GM19395 (cell line): Measurements from ENCODE around the gene EFCAB6.

Experiments used
- ATAC-seq: cut with Tn5 transposase; IDR thresholded peaks from one replicate; pipeline ENCODE4 v1.9.1; 2021; ENCODE audit warnings: mild to moderate bottlenecking, moderate library complexity; ENCODE audit not compliant: unreplicated experiment

The EFCAB6 gene

GRCh38 chr22:43749473-43749872, 62.6 kb downstream of the EFCAB6 start:
- ATAC-seq = no peak

- no peak for ATAC-seq
Measured at GRCh38 chr22:43747877-43748276, 64.2 kb downstream of the EFCAB6 start.

DNA sequence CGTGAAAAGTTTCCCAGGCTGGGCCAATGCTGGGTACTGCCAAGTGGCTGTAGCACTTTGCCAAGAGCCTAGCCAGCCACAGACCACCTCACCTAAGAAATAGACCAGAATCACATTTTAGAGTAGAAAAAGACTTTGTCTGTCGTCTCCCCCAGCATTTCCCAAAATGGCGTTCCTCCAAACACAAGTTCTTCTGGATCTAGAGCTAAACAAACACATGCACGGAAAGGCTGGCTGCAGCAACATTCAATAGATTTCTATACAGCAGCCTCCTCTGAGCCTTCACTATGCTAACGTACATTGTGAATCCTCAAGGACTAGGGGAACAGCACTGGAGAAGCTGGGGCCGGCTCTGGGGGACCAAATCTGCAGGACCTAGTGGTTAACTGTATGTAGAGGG, 65.0 kb downstream of the EFCAB6 start:
- ATAC-seq = no peak

- no peak for ATAC-seq
Measured at GRCh38 chr22:43745783-43746356, 66.2 kb downstream of the EFCAB6 start.

DNA sequence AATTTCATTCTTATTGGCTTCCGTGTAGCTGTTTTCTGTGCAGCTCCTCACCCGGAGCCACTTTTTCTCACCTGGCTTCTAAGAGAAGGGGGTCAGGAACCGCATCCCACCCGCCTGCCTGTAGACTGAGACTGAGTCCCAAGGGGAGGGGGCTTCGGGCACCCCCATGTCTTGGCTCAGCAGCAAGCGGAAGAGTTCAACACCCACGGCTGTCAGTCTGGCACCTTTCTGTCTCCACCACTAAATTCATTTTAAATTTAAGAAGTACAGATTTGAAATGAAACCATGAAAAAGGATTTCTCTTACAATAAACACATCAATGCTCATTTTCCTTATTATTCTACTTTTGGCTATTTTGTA, 66.7 kb downstream of the EFCAB6 start:
- ATAC-seq = no peak

- no peak for ATAC-seq
Measured at GRCh38 chr22:43744700-43745410, 67.2 kb downstream of the EFCAB6 start.

- ATAC-seq = no peak
Measured at GRCh38 chr22:43743929-43744643, 68.0 kb downstream of the EFCAB6 start.

DNA sequence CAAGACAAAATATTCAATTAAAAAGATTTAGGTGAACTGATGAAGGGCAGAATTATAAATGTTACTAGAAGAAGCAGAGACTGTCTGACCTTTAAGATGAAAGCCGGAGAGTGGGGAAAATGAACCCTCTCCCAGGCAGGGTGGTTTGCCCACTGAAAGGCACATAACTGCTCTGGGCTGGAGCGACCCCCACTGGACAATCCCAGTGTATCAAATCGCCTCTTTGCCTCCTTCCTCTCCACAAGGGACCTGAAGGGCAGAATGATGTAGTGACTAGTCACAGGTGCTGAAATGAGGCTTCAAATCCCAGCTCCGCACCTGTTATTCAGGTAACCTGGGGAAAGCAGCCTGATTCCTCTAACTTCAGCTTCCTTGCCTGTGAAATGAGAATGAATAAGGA, 69.0 kb downstream of the EFCAB6 start:
- ATAC-seq = no peak

DNA sequence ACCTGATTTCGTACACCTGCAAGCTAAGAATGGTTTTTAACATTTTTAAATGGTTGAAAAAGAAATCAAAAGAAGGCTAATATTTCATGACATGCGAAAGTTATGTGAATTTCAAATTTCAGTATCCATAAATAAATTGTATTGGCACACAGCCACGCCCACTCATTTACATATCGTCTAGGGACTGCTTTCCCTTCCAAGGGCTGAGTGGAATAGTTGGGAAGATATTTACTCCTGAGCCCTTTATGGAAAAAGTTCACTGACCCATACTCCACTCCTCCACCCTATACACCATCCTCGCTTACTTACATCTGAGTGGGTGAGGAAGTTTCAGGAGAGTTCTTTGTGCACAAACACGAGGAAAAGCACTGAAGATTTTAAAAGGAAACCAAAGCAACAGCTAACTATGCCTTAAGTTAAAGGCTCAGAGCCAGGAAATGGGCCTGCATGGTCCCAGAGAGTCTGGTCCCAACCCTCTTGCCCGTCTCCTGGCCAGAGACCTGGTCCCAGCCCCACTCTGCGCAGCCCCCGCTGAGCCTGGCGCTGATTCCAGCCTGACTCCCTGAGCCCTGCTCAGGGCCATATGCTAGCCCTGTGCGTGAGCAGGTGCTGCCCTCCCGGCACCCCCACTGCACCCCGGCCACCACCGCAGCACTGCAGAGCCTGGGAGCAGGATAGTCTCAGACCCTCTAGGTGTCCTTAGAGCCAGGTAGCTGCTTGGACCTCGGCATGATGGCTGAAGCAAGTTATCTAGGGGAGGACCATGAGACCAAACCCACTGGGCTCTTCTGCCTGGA, 69.8 kb downstream of the EFCAB6 start:
- ATAC-seq = no peak

- ATAC-seq = no peak
Measured at GRCh38 chr22:43740587-43741270, 71.4 kb downstream of the EFCAB6 start.

DNA sequence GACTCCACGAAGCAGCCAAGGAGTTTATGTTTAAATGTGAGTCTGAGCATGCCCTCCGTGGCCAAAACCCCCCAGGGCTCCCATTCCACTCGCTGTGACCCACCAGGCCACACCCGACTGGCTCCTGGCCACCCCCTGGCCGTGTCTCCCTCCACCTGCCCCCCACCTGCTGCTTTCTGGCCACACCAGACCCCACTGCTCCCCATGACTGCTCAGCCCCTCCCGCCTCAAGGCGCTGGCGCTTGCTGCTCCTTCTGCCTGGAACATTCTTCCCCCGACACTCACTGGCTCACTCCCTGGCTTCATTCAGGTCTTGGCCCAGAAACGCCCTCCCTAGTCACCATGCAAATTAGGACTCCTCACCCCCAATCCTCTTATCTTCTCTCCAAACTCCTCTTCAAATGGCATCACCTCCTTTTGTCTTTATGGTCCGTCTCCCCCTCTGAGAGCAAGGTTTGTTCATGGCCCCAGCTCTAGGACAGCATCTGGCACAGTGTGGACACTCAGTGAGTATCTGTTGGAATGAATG, 72.2 kb downstream of the EFCAB6 start:
- no peak for ATAC-seq

DNA sequence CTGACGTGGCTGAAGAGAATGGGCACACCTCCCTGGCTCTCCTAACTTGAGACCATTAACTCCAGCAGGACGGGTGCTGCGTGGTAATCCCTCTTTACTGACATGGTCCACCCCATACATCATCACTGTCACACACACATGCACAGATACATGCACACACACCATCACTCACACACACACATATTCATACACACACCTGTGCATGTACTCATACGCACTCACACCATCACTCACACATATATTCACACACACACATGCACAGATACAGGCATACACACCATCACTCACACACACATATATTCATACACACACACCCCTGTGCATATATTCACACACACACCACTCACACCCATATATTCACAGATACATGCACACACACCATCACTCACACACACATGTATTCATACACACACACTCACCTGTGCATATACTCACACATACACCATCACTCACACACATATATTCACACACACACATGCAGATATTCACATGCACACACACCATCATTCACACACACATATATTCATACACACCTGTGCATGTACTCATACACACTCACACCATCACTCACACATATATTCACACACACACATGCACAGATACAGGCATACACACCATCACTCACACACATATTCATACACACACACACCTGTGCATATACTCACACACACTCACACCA, 74.8 kb downstream of the EFCAB6 start:
- no peak for ATAC-seq

DNA sequence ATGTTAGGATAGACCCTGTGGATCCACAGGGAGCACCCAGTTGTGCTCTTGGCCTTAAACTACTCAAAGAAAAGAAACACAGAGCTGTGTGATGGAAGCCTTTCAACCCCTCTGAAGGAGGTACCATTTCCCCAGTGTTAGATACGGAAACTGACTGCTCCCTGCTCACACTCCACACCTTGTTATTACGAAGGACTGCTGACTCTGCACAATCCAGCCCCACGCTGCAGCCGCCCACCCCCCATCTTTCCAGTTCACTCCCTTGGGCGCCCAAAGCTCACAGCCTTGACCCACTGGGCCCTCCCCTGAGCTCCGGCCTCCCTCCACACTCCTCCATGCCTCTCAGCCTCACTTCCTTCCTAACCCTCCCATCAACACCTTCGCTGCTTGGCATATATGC, 75.5 kb downstream of the EFCAB6 start:
- no peak for ATAC-seq

- ATAC-seq = no peak
Measured at GRCh38 chr22:43734370-43735150, 77.5 kb downstream of the EFCAB6 start.

- ATAC-seq = no peak
Measured at GRCh38 chr22:43733138-43733537, 79.0 kb downstream of the EFCAB6 start.

- no peak for ATAC-seq
Measured at GRCh38 chr22:43731988-43732387, 80.1 kb downstream of the EFCAB6 start.

- ATAC-seq = no peak
Measured at GRCh38 chr22:43726964-43727543, 85.1 kb downstream of the EFCAB6 start.

DNA sequence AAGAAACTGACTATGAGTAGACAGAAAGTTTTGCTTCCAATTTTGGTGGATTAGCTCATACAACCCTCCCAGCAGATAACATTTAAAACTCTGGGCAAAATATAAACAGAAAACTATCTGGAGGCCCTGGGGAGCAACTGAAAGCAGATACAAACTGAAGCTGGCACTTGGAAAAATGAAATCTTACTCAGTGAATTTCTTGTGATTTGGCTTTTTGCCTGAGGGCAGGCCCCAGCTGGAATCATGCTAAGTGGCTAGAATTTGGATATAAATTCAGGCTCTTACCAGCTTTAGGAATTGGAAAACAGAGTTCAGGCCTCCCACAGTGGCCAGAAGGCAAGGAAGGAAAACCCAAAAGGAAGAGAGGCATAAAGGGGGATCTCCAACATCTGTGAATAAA, 85.8 kb downstream of the EFCAB6 start:
- ATAC-seq = no peak

DNA sequence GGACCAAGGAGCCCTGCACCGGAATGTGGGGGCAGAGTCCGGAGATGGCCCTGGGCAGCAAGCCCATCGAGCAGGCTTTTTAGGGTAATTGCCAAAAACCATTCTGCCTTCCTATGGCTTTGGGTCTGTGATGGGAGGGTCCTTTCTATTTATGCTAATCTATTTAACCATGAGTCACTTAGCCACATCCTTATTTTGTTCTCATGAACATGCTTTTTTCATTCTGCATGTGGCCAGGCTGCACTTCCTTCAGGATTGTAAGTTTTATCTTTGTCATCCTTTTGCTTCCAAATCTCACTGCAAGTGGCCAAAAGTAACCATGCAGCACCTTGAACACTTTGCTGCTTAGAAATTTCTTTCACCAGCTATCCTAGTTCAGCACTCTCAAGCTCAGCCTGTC, 88.3 kb downstream of the EFCAB6 start:
- no peak for ATAC-seq
